Gastroesophageal sphincter (tissue), 3 donors: ENCODE measurements around the gene AKAP5.

Experiments
- CTCF ChIP-seq, 4 experiments: fragments of 200-600 bp in 2 of 4; fragments of 450-650 bp in 2 of 4; sonication (generic) in 1 of 4; IDR thresholded peaks; one replicate each; pipeline ENCODE4 v1.5.1; 2017 to 2019; ENCODE audit warnings: antibody characterized with exemption in 4 of 4, mild to moderate bottlenecking in 2 of 4, moderate library complexity in 2 of 4
- POLR2AphosphoS5 ChIP-seq: sonication (generic); formaldehyde crosslinking; IDR thresholded peaks from one replicate; pipeline ENCODE4 v1.6.1; 2017; ENCODE audit warnings: antibody characterized with exemption

DNA sequence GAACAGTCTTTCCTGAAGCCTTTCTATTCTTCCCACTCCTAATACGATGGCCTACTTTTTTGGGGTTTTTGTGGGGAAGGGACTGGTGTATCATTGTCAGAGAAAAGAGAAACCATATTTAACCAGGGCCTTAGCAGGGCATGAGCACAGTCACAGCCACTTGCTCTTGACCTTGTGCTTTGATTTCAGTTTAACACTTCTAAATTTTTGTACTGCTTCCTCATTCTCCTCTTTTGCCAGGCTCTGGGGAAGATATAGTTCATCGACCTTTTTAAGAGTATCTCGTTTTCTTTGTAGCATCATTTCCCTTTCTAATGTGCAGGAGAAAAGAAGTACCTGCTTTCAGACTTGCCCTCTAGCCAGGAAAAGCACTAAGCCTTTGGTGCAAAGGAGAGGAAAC lies 41.4 kb downstream of the AKAP5 start:
- TF ChIP-seq CTCF (IDR thresholded peaks at IDR 0.05) (no peak), POLR2AphosphoS5 (no peak)
